NB4 (cell line): ENCODE measurements around the gene SLC5A2.
"Not testable (repeated sequence)": the region's sequence is repeated elsewhere in the genome, so short reads cannot be mapped to it uniquely, and the experiment has no call there.

ENCODE experiments used
- CTCF ChIP-seq: IDR thresholded peaks from one replicate; pipeline ENCODE4 v1.5.1; 2012; ENCODE audit warnings: low read depth, low read length
- MYC ChIP-seq: IDR thresholded peaks from 2 replicates; pipeline ENCODE4 v1.6.1; 2011; ENCODE audit warnings: low read depth, low read length
- POLR2A ChIP-seq: IDR thresholded peaks from 2 replicates; pipeline ENCODE4 v1.6.1; 2011; ENCODE audit warnings: mild to moderate bottlenecking; ENCODE audit not compliant: insufficient read length; ENCODE audit errors: extremely low read depth

DNA sequence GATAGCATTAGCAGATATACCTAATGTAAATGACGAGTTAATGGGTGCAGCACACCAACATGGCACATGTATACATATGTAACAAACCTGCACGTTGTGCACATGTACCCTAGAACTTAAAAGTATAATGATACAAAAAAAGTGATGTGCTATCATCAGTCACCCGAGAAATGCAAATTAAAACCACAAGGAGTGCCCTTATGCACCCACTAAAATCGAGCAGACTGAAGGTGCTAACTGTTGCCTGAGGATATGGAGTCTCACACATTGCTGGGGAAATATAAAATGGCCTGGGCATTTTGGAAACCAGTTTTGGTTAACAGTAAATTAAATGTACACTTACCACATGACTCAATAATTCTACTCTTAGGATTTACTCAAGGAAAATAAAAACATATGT lies 43.9 kb upstream of the SLC5A2 start:
- TF ChIP-seq POLR2A, CTCF, MYC: not testable (repeated sequence)
